ENCODE measurements around the gene FAM241B. TPM values are rescaled to one million over a fixed set of nuclear protein-coding genes. Genes with fewer than 3 reads are reported as not detected.

Gene FAM241B
- total RNA-seq, 2 donors from 2014 or later: 0.66 to 1.8 TPM

- H3K4me1 ChIP-seq: no peaks in the 10 kb centered on the region
- no peaks in the 10 kb centered on the region for H3K36me3 ChIP-seq (replicated peaks in 1 of 2; ENCODE audit: insufficient read depth in 1 of 2, low read depth in 2 of 2)
- H3K9me3 ChIP-seq: no peaks in the 10 kb centered on the region
- 50 to 54% methylated on average over 8 of the region's 8 CpGs for WGBS, 2 donors
- no peak for DNase-seq
- no peak overlapping the region for H3K4me3 ChIP-seq
- H3K27ac ChIP-seq: no peak overlapping the region
- TF ChIP-seq CTCF (IDR thresholded peaks at IDR 0.05) (no peak), POLR2A (IDR thresholded peaks at IDR 0.05) (no peak)
- ATAC-seq: no peak
- H3K27me3 ChIP-seq: no peaks in the 10 kb centered on the region
- intact Hi-C loops (cut with DNase I): loop anchor here (2.0 to 10.0 kb wide), 2 partner anchors 122 to 234 kb away; no protein-coding TSS in a partner anchor
These were observed 8.6 kb downstream of the FAM241B start for GRCh38 chr10:69638642-69639041.

DNA sequence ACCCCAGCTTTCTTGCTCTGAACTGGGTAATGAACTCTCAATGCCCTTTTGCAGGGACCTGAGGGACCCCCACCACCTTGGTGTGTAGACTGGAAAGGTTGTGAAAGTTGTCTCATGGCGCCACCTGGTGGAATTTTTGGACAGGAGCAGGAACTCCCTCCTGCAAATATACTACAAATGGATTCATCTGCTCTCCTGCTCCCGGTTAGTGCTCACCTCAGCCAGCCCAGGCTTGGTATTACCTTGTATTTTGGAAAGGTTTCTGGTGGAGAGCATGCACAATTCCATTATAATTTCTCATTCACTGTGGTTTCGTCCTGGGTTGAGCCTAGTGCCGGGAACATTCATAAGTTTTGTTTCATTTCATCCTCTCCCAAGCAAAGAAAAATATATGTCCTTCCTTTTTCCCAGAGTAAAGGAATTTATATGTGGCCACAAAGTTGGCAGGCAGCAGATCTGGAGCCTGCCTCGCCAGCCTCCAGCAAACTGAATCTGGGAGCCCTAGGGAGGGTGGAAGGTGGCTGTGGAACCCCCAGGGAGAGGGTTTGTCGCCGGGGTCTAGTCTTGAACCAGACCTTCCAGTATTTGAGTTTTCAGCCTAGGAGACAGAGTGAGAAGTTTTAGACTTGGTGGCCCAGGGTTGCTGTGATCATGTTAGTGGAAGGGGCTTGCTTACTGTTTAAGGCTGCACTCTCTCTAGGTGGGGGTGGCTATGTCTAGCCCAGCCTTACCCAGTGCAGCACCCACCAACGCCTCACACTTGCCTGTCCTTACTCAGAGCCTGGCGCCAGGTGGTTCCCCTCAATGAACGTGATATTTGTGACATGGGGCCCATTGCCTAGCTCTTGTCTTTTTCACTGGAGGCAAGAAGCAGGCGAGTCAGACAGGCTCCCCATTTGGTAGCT lies 9.5 kb downstream of the FAM241B start:
- Histone ChIP-seq H3K27me3 (no peaks in the 10 kb centered on the region), H3K9me3 (no peaks in the 10 kb centered on the region), H3K36me3 (replicated peaks in 1 of 2; ENCODE audit: insufficient read depth in 1 of 2, low read depth in 2 of 2) (no peaks in the 10 kb centered on the region), H3K4me1 (no peaks in the 10 kb centered on the region), H3K27ac (no peak overlapping the region), H3K4me3 (no peak overlapping the region)
- intact Hi-C loops (cut with DNase I): loop anchor here (2.0 to 10.0 kb wide), 2 partner anchors 123 to 235 kb away; no protein-coding TSS in a partner anchor
- TF ChIP-seq POLR2A (IDR thresholded peaks at IDR 0.05) (no peak), CTCF (IDR thresholded peaks at IDR 0.05) (peak; percentile 77 to 81 (median 80))
- peak; percentile 74 for ATAC-seq
- WGBS, 2 donors: 28 to 39% methylated on average over 11 of the region's 11 CpGs
- DNase-seq: peak; percentile 67 to 77 (median 71)

- H3K27ac ChIP-seq: no peak overlapping the region
- TF ChIP-seq POLR2A (IDR thresholded peaks at IDR 0.05): no peak
- H3K9me3 ChIP-seq: no peaks in the 10 kb centered on the region
- DNase-seq: no peak
- no peak overlapping the region for H3K4me3 ChIP-seq
- H3K27me3 ChIP-seq: no peaks in the 10 kb centered on the region
- H3K4me1 ChIP-seq: no peaks in the 10 kb centered on the region
- WGBS, 2 donors: 59 to 61% methylated on average over 9 of the region's 9 CpGs
- ATAC-seq: no peak
- no peaks in the 10 kb centered on the region for H3K36me3 ChIP-seq (replicated peaks in 1 of 2; ENCODE audit: insufficient read depth in 1 of 2, low read depth in 2 of 2)
- intact Hi-C loops (cut with DNase I): no loop called here
These were observed 10.3 kb downstream of the FAM241B start for GRCh38 chr10:69640196-69640980.

GRCh38 chr10:69641261-69641980 lies 11.4 kb downstream of the FAM241B start:
- H3K27ac ChIP-seq: no peak overlapping the region
- H3K4me3 ChIP-seq: no peak overlapping the region
- intact Hi-C loops (cut with DNase I): no loop called here
- DNase-seq (no peak), ATAC-seq (no peak)
- H3K27me3 ChIP-seq: no peaks in the 10 kb centered on the region
- TF ChIP-seq POLR2A (IDR thresholded peaks at IDR 0.05): no peak
- TF ChIP-seq CTCF (IDR thresholded peaks at IDR 0.05): no peak
- H3K36me3 ChIP-seq (replicated peaks in 1 of 2; ENCODE audit: insufficient read depth in 1 of 2, low read depth in 2 of 2): no peaks in the 10 kb centered on the region
- WGBS, 2 donors: 46 to 72% methylated on average over 5 to 12 of the region's 12 CpGs
- H3K4me1 ChIP-seq: no peaks in the 10 kb centered on the region
- no peaks in the 10 kb centered on the region for H3K9me3 ChIP-seq

All from body of pancreas (tissue), 4 donors.